Activated CD8-positive, alpha-beta T cell treated with anti-CD3 and anti-CD28 coated beads for 36 hours (primary cell): ENCODE data around the gene ETFB. TPM values are rescaled to one million over a fixed set of nuclear protein-coding genes. Genes with fewer than 3 reads are reported as not detected.
A peak's percentile ranks its signal among the peaks of the same experiment; 100 is the strongest.

Experiments used
- ATAC-seq: fragments of 200-7000 bp; cut with Tn5 transposase; one replicate; pipeline ENCODE4 v1.10.0; 2021; ENCODE audit warnings: mild to moderate bottlenecking, moderate library complexity
- CTCF ChIA-PET: fragments of 350-600 bp; sonication (Branson Sonifier 250); formaldehyde crosslinking; loops from one replicate; lab custom pipeline; 2021; ENCODE audit warnings: antibody characterized with exemption; lab: Charles Lee
- POLR2A ChIA-PET: fragments of 350-600 bp; sonication (Branson Sonifier 250); formaldehyde crosslinking; loops from one replicate; lab custom pipeline; 2021; ENCODE audit warnings: antibody characterized with exemption; lab: Charles Lee
- DNase-seq: peaks from one replicate; pipeline ENCODE4 v3.0.0-alpha.2; 2020
- H3K27ac Mint-ChIP-seq: one replicate; pipeline ENCODE4 v1.8.0; 2021; ENCODE audit warnings: mild to moderate bottlenecking, mixed read lengths
- H3K27me3 Mint-ChIP-seq: one replicate; pipeline ENCODE4 v1.8.0; 2021; ENCODE audit warnings: mixed read lengths
- H3K36me3 Mint-ChIP-seq: one replicate; pipeline ENCODE4 v1.8.0; 2021; ENCODE audit warnings: low read depth, mixed read lengths
- H3K4me1 Mint-ChIP-seq: one replicate; pipeline ENCODE4 v1.8.0; 2021; ENCODE audit warnings: low read depth, mixed read lengths
- H3K4me3 Mint-ChIP-seq: one replicate; pipeline ENCODE4 v1.8.0; 2021; ENCODE audit warnings: mild to moderate bottlenecking, moderate library complexity, mixed read lengths
- H3K9me3 Mint-ChIP-seq: one replicate; pipeline ENCODE4 v1.8.0; 2021; ENCODE audit warnings: mixed read lengths
- intact Hi-C: fragments of 100-400 bp; cut with micrococcal nuclease; formaldehyde crosslinking; loops from one replicate; pipeline ENCODE4 v1.10.0; 2022
- total RNA-seq, 2 experiments: library from RNA; stranded (reverse); gene quantifications; one replicate each; pipeline ENCODE4 v1.2.3, GENCODE V29; 2021
- TF ChIP-seq, protein P1 (sequence below): fragments of 200-600 bp; IDR thresholded peaks from one replicate; pipeline ENCODE4 v1.8.0; 2022; ENCODE audit warnings: antibody characterized with exemption, mild to moderate bottlenecking

ETFB gene
- total RNA-seq, 2 experiments from 2014 or later: 151 to 162 TPM

DNA sequence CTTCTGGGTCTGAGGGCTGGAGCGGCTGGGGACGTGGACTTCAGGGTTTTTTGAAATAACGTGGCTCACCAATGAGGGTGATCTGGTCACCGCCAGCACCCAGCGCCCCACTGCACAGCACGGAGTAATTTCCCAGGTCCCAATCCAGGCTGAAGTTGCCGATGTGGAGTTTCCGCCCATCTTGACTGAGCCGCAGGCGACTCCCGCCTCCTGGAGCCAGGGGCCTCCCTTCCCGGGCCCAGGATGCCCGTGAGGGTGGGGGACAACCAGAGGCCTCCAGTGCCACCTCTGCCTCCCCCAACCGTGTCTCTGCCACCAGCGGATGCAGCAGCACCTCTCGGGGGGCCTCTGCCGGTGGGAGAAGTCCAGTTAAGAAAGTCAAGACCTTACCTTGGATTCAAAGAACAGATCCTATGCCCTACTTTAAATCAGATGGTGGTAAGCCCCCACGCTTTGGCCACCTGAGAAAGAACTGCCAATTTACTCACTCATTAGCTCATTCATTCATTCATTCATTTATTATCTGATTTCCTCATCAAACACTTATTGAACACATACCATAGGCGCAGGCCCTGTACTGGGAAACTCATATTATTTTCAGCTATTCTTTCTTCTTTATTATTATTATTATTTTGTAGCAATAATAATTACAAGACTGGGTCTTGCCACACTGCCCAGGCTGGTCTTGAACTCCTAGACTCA is 28.2 kb downstream of the ETFB start:
- CTCF ChIA-PET: interaction anchor here (0.7 to 3.2 kb wide), 15 partner anchors 13 to 324 kb away, joined by 3 to 23 read pairs (median 4); partner anchors contain the start of genes C19orf84 and ETFB
- TF ChIP-seq, protein P1, sequence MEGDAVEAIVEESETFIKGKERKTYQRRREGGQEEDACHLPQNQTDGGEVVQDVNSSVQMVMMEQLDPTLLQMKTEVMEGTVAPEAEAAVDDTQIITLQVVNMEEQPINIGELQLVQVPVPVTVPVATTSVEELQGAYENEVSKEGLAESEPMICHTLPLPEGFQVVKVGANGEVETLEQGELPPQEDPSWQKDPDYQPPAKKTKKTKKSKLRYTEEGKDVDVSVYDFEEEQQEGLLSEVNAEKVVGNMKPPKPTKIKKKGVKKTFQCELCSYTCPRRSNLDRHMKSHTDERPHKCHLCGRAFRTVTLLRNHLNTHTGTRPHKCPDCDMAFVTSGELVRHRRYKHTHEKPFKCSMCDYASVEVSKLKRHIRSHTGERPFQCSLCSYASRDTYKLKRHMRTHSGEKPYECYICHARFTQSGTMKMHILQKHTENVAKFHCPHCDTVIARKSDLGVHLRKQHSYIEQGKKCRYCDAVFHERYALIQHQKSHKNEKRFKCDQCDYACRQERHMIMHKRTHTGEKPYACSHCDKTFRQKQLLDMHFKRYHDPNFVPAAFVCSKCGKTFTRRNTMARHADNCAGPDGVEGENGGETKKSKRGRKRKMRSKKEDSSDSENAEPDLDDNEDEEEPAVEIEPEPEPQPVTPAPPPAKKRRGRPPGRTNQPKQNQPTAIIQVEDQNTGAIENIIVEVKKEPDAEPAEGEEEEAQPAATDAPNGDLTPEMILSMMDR: no peak
- intact Hi-C loops: loop anchor here (10.0 kb wide), 1 partner anchor 87 kb away; no protein-coding TSS in a partner anchor
- POLR2A ChIA-PET: interaction anchor here (0.8 to 0.9 kb wide), 2 partner anchors 17 to 103 kb away, joined by 3 read pairs; no protein-coding TSS in a partner anchor
- H3K4me3 Mint-ChIP-seq: peak overlapping the region; percentile 77
- peaks cover 1% of the 10 kb centered on the region for H3K27me3 Mint-ChIP-seq
- DNase-seq (no peak), ATAC-seq (no peak)
- H3K9me3 Mint-ChIP-seq: no peaks in the 10 kb centered on the region
- H3K27ac Mint-ChIP-seq: peak overlapping the region; percentile 60
- peaks cover 13% of the 10 kb centered on the region for H3K4me1 Mint-ChIP-seq
- H3K36me3 Mint-ChIP-seq: no peaks in the 10 kb centered on the region

DNA sequence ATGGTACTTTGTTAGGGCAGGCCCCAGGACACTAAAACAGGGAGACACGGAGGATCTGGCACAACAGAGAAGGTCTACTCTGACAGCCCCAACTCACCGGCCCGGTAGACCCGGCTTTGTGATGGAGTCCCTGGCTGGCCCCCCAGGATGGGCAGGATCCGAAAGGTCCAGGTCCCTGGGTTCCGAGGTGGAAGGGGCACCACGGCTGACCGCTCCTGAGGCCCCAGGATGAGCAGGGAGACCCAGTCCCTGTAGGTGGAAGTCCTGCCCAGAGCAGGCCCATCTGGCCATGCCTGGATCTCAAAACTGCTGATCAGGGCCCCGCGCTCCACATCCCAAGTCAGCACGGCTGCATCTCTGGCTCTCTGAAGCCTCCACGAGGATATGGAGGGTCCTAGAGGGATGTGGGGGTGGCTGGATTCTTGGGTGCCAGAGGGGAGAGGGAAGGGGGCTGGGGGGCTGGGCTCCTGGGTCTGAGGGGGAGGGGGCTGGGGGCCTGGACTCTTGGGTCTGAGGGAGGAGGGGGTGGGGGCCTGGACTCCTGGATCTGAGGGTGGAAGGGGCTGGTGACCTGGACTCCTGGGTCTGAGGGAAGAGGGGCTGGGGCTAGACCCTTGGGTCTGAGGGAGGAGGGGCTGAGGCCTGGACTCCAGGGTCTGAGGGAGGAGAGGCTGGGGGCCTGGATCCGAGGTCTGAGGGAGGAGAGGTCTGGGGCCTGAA is 28.9 kb downstream of the ETFB start:
- POLR2A ChIA-PET: no interaction called here
- Mint-ChIP-seq H3K4me3 (no peak overlapping the region), H3K27me3 (peaks cover 1% of the 10 kb centered on the region), H3K27ac (no peak overlapping the region), H3K9me3 (no peaks in the 10 kb centered on the region), H3K4me1 (peaks cover 13% of the 10 kb centered on the region), H3K36me3 (no peaks in the 10 kb centered on the region)
- intact Hi-C loops: loop anchor here (10.0 kb wide), 1 partner anchor 88 kb away; no protein-coding TSS in a partner anchor
- CTCF ChIA-PET: interaction anchor here (0.7 to 2.5 kb wide), 7 partner anchors 27 to 324 kb away, joined by 3 to 23 read pairs (median 3); partner anchors contain the start of gene ETFB
- ATAC-seq (no peak), DNase-seq (no peak)
- TF ChIP-seq, protein P1: no peak

- no peaks in the 10 kb centered on the region for H3K9me3 Mint-ChIP-seq
- H3K4me3 Mint-ChIP-seq: no peak overlapping the region
- intact Hi-C loops: loop anchor here (10.0 kb wide), 1 partner anchor 91 kb away; no protein-coding TSS in a partner anchor
- no peak overlapping the region for H3K27ac Mint-ChIP-seq
- peaks cover 5% of the 10 kb centered on the region for H3K4me1 Mint-ChIP-seq
- ATAC-seq (no peak), DNase-seq (peak; percentile 41)
- TF ChIP-seq, protein P1: no peak
- peaks cover 16% of the 10 kb centered on the region for H3K27me3 Mint-ChIP-seq
- POLR2A ChIA-PET: no interaction called here
- H3K36me3 Mint-ChIP-seq: peaks cover 11% of the 10 kb centered on the region
- CTCF ChIA-PET: interaction anchor here (1.2 to 1.6 kb wide), 2 partner anchors 10 to 139 kb away, joined by 3 read pairs; no protein-coding TSS in a partner anchor
Measured at GRCh38 chr19:51333836-51334460, 32.2 kb downstream of the ETFB start.

DNA sequence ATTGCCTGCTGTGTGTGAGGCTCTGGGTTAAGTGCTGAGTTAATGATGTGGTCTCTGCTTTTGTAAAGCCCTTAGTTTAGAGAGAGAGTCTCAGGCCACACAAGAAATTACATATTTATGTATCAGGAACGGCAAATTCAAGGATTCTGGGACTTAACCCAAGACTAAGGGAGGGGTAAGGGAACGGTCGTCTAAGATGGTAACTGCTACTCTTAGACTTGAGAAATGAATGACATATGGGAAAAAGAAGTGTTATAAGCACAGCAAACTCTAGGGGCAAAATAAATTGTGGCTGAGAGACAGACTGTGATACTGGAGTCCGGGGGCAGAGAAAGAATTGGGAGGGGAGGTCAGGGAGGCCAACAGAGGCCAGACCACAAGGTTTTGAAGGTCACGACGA is 34.5 kb downstream of the ETFB start:
- H3K4me3 Mint-ChIP-seq: no peak overlapping the region
- POLR2A ChIA-PET: interaction anchor here (0.5 to 0.8 kb wide), 2 partner anchors 66 to 99 kb away, joined by 3 read pairs; no protein-coding TSS in a partner anchor
- TF ChIP-seq, protein P1: no peak
- DNase-seq: no peak
- peaks cover 11% of the 10 kb centered on the region for H3K36me3 Mint-ChIP-seq
- H3K4me1 Mint-ChIP-seq: peaks cover 5% of the 10 kb centered on the region
- intact Hi-C loops: loop anchor here (10.0 kb wide), 1 partner anchor 93 kb away; no protein-coding TSS in a partner anchor
- no peak overlapping the region for H3K27ac Mint-ChIP-seq
- CTCF ChIA-PET: interaction anchor here (1.5 kb wide), 1 partner anchor 108 kb away, joined by 4 read pairs; no protein-coding TSS in a partner anchor
- ATAC-seq: no peak
- peaks cover 25% of the 10 kb centered on the region for H3K27me3 Mint-ChIP-seq
- H3K9me3 Mint-ChIP-seq: no peaks in the 10 kb centered on the region
